Neuron (in vitro differentiated cells): ENCODE data around the gene ZNG1A.
"Not testable (repeated sequence)": the region's sequence is repeated elsewhere in the genome, so short reads cannot be mapped to it uniquely, and the experiment has no call there.

Source experiments
- H2AFZ ChIP-seq: one replicate; pipeline ENCODE4 v1.6.1; 2013; ENCODE audit warnings: low read depth, mild to moderate bottlenecking, inconsistent platforms, low read length, moderate library complexity
- H3K27me3 ChIP-seq: one replicate; pipeline ENCODE4 v1.6.1; 2013; ENCODE audit warnings: low read length; ENCODE audit not compliant: insufficient read depth
- H3K36me3 ChIP-seq: one replicate; pipeline ENCODE4 v1.6.1; 2013; ENCODE audit warnings: low read length; ENCODE audit not compliant: insufficient read depth
- H3K4me1 ChIP-seq: one replicate; pipeline ENCODE4 v1.6.1; 2013; ENCODE audit warnings: low read length; ENCODE audit not compliant: insufficient read depth
- H3K4me3 ChIP-seq: 2 replicates; pipeline ENCODE4 v1.5.1; 2013; ENCODE audit warnings: mild to moderate bottlenecking, low read length, moderate library complexity
- H3K9me3 ChIP-seq: one replicate; pipeline ENCODE4 v1.6.1; 2013; ENCODE audit warnings: low read length

The ZNG1A gene

DNA sequence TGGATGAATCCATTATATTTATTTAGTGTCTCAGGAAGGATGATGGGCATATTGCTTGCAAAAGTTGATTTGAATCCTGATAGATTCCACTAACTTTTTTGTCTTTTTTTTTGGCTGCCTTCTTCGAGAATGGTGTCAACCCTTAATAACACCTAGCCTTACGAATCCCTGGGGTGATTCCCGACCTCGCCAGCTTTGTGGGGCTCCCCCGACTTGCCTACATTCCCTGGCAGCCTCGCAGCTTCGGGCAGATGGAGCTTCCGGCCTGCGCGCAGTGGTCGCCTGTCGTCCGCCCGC, 35.4 kb upstream of the ZNG1A start:
- no peaks in the 10 kb centered on the region for H3K9me3 ChIP-seq
- no peaks in the 10 kb centered on the region for H3K4me1 ChIP-seq
- peak overlapping the region; percentile 46 for H3K4me3 ChIP-seq
- no peaks in the 10 kb centered on the region for H3K36me3 ChIP-seq
- peaks cover 63% of the 10 kb centered on the region for H3K27me3 ChIP-seq
- peak overlapping the region; percentile 87 for H2AFZ ChIP-seq

DNA sequence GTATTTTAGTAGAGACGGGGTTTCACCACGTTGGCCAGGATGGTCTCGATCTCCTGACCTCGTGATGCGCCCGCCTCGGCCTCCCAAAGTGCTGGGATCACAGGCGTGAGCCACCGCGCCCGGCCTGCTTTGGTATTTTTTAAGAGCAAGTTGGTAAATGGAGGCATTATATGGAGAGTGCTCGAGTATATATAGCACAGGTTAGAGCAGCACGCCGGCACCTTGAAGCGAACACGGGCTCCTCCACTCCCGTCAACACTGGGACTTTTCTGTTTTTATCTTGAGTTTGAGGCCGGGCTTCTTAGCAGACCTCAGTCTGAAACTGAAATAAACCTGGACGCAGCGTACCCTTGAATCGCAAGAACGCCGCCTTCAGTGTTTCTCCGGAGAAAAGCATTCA, 35.0 kb upstream of the ZNG1A start:
- H3K27me3 ChIP-seq, result peaks cover 63% of the 10 kb centered on the region
- H2AFZ ChIP-seq, H3K9me3 ChIP-seq, H3K4me3 ChIP-seq, H3K36me3 ChIP-seq, H3K4me1 ChIP-seq: not testable (repeated sequence)

DNA sequence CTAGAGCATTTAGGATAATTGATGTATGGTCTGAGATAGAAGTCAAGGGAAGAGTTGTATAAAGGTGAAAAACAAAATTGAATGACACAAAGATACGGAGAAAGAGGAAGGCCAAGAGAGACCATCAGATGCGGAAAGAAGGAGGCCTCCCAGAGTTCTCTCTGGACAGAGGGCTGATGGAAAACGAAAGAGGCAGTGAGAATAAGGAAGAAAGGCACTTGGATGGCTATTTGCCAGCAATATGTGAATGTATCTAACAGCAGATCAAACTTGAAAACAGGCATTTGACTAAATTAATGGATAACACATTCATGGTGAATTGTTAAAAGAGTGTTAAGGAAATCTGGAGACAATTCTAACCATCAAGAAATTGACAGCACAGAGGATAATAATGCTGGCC, 33.4 kb upstream of the ZNG1A start:
- Histone ChIP-seq H2AFZ (no peak overlapping the region), H3K4me3 (no peak overlapping the region), H3K9me3 (no peaks in the 10 kb centered on the region), H3K36me3 (no peaks in the 10 kb centered on the region), H3K27me3 (peaks cover 58% of the 10 kb centered on the region), H3K4me1 (no peaks in the 10 kb centered on the region)

DNA sequence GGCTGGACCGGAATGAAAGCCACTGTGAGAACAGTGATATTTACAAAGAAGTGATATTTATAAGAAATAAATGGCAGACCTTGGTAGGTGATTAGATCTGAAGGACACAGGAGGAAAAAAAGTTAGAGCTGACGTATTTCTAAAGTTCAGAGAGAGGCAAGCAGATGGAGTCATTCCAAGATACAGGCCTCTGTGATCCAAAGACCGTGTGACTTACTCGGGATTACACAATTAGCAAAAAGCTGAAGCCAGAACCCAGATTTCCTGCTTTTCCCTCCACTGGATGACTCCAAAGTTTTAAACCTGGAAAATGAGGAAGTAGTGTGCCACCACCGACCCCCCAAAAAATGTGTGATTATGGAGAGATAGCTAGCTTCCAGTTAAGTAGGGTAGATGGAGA, 32.7 kb upstream of the ZNG1A start:
- Histone ChIP-seq H2AFZ (no peak overlapping the region), H3K9me3 (no peaks in the 10 kb centered on the region), H3K27me3 (peaks cover 51% of the 10 kb centered on the region), H3K4me3 (no peak overlapping the region), H3K4me1 (no peaks in the 10 kb centered on the region), H3K36me3 (no peaks in the 10 kb centered on the region)

DNA sequence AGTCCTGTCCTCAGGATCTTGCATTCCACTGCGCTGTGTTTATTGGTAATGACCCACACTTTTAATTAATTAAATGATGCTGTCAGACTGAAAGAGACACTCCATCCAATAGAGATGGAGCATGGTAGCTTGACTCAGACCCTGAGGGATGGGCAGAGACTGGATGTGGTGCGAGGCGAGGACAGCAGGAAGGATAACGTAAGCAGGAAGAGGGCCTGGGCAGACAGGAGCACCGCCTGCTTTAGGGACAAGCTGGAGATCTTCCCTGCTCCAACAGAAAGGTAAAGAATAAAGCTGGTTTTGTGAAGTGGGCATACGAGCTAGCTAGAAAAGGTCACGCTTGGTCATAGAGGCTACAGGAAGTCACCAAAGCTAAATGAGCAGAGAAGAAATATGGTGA, 32.2 kb upstream of the ZNG1A start:
- Histone ChIP-seq H3K4me3 (no peak overlapping the region), H3K9me3 (no peaks in the 10 kb centered on the region), H3K36me3 (no peaks in the 10 kb centered on the region), H3K4me1 (no peaks in the 10 kb centered on the region), H2AFZ (no peak overlapping the region), H3K27me3 (peaks cover 46% of the 10 kb centered on the region)

DNA sequence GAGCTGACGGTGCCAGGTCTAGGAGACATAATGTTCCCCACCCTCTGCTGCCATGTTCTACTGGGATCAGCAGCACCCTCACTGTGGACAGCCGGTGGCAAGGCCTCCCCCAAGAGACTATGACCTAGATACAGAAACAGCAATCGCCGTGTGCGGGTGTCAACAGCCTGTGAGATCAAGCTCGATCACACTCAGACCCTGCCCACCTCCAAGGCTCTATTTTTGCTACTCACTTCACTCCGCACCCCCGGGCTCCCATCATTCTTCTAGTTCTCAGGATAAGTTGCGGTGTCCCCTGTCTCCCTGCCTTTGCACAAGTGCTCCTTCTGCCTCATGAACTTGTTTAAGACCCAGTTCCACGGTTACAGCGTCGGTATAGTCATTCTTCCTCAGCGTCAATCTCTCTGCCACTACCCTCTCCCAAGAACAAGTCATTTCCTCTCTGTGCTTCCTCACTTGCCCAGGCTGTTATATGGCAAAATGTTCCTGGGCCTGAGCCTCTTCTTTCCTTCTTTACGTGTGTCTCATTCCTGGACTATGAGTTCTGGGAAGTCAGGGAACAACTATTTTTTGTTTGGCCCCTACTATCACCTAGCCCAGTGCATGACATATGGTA, 30.4 kb upstream of the ZNG1A start:
- Histone ChIP-seq H3K9me3 (no peaks in the 10 kb centered on the region), H2AFZ (no peak overlapping the region), H3K4me1 (no peaks in the 10 kb centered on the region), H3K36me3 (no peaks in the 10 kb centered on the region), H3K4me3 (no peak overlapping the region), H3K27me3 (peaks cover 28% of the 10 kb centered on the region)

DNA sequence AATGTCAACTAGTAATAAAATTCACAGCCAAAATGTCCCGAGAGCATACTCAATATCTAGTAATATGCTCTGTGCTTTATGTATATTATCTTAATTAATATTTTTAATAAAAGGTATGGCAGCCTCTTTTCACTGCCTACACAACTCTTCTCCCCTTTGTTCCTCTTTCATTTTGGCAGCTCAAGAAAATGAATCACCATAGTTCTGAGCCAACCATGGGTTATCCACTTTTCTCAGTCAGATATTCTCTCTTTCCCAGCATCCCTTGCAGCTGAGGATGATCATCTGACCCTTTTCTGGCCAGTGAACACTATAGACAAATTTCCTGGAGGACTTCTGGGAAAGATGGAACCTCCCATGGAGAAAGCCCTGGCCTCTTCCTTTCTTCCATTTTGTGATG, 27.6 kb upstream of the ZNG1A start:
- no peaks in the 10 kb centered on the region for H3K9me3 ChIP-seq
- H2AFZ ChIP-seq, result no peak overlapping the region
- peaks cover 4% of the 10 kb centered on the region for H3K27me3 ChIP-seq
- no peak overlapping the region for H3K4me3 ChIP-seq
- H3K36me3 ChIP-seq, result no peaks in the 10 kb centered on the region
- no peaks in the 10 kb centered on the region for H3K4me1 ChIP-seq

DNA sequence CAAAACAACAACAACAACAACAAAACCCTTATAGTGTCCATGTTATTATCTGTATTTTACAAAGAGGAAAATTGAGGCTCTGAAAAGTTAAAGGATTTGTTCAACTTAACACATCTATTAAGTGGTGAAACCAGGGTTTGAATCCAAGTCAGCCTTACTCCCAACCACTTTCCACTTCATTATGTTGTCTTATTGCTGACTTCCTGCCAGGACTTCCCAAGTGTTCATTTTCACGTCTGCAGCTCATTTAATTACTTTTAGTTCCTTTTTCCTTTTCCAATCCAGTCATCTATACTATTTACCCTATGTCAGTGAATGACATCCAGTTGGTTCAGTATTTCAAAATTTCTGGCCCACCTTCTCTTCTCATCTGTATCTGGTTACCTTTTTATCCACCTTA, 20.7 kb upstream of the ZNG1A start:
- H3K9me3 ChIP-seq, H3K4me1 ChIP-seq, H3K4me3 ChIP-seq, H2AFZ ChIP-seq, H3K36me3 ChIP-seq, H3K27me3 ChIP-seq: not testable (repeated sequence)

DNA sequence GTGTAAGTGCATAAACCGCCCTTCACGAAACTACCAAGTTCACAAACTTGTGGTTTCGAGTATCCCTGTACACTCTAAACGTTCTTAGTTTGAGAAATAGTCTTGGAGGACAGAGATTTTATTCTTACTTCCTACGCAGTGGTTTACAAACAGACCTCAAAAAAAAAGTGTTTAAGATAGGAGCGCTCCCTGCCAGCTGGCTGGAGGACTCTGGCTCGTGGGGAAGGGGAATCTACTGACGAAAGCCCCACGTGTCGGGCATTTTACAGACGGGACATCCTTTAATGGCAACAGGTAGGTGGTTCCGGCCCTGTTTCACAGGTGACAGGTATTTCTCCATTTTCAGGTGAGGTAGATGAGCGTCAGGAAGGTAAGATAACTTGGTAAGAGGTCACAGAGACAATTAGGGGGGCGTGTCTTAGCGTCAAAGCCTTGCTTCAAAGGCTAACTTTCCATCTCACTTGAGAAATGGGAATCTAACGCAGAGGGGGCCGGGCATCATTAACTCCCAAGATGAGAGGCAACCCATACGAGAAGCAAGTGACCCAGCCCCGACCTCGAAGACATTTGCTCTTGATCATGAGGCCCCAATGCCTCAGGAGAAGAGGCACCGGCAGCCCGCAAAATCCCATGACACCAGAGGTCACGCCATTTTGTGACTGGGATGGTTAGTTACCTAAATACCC, 573 bp downstream of the ZNG1A start:
- H2AFZ ChIP-seq, H3K9me3 ChIP-seq, H3K27me3 ChIP-seq, H3K4me1 ChIP-seq, H3K36me3 ChIP-seq: not testable (repeated sequence)
- peak overlapping the region; percentile 34 for H3K4me3 ChIP-seq

DNA sequence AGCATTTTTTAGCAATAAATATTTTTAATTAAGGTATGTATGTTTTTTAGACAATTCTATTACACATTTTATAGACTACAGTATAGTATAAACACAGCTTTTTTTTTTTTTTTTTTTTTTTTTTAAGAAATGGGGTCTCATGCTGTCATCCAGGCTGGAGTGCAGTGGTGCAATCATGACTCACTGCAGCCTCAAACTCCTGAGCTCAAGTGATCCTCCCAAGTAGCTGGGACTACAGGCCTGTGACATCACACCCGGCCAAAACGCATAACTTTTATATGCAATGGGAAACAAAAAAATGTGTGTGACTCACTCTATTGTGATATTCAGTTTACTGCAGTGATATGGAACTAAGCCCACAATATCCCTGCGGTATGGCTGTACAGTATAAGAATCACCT, 9.1 kb downstream of the ZNG1A start:
- not testable (repeated sequence) for H3K4me1 ChIP-seq, H3K9me3 ChIP-seq, H3K27me3 ChIP-seq, H2AFZ ChIP-seq, H3K4me3 ChIP-seq, H3K36me3 ChIP-seq

DNA sequence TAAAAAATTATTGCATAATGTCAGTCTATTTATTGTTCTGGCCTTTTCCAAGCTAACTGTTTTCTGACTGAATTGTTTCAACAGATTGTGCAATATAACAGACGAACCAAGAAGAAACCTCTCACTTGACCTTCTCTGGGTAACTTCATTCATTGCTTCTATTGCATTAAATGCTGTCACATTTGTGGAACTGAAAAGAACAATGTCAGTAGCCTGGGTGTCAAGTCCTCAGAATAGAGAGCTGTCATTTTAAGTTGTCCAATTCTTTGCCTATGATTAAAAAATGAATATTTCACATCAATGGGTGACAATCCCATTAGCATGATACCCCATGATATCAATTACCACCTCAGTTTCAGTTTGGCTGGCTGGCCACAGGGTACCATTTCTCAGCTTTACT, 19.0 kb downstream of the ZNG1A start:
- H3K4me1 ChIP-seq, H2AFZ ChIP-seq, H3K36me3 ChIP-seq, H3K9me3 ChIP-seq, H3K27me3 ChIP-seq, H3K4me3 ChIP-seq: not testable (repeated sequence)

DNA sequence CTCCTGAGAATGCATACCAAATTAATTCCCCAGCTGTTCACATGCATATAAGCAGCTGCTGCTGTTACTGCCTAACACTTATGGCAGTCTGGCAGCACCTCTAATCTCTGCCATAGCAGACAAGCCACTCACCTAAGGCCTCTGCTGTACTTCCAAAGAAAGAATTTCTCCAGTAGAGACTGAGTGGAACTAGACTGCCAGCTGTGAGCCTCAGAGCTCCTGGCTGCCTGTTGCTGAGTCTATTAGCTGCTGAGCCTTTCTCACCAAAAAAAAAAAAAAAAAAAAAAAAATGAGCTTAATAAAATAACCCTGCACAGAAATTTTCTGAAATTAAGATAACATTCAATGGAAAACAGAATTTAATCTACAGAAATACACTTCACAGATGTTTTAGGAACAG, 27.7 kb downstream of the ZNG1A start:
- H3K4me1 ChIP-seq, H3K36me3 ChIP-seq, H3K9me3 ChIP-seq, H3K4me3 ChIP-seq, H3K27me3 ChIP-seq, H2AFZ ChIP-seq: not testable (repeated sequence)

DNA sequence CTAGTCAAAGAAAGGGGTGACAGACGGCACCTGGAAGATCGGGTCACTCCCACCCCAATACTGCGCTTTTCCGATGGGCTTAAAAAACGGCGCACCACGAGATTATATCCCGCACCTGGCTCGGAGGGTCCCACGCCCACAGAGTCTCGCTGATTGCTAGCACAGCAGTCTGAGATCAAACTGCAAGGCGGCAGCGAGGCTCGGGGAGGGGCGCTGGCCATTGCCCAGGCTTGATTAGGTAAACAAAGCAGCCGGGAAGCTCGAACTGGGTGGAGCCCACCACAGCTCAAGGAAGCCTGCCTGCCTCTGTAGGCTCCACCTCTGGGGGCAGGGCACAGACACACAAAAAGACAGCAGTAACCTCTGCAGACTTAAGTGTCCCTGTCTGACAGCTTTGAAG, 39.0 kb downstream of the ZNG1A start:
- H3K9me3 ChIP-seq, H3K27me3 ChIP-seq, H2AFZ ChIP-seq, H3K4me1 ChIP-seq, H3K36me3 ChIP-seq, H3K4me3 ChIP-seq: not testable (repeated sequence)

DNA sequence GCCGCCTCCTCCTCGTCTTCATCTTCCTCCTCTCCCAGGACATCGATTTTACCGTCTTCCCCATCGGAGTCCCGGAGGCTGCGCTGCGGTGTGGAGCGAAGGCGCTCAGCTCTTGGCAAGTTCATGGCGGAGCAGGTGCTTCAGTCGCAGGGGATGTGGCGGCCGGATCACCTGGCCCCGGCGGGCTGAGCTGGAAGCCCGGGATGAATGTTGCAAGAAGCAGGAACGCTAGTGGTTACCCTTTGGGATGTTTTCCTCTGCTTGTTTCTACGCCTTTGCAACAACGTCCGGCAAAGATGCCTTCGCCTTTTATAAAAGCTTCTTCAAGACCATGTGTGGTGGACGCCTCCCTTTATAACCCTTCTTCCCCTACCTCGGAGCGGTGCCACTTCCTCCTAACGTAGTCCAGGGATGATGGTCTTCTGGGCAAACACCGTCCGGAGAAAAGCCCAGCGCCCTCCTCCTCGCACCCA, 60.8 kb downstream of the ZNG1A start, which contains the start of gene FOXD4:
FOXD4 (minus strand) TSS at position 423 of the 473 bp plus-strand sequence; CDS start at position 125, 298 bp downstream.
- H3K27me3 ChIP-seq, result peaks cover 34% of the 10 kb centered on the region
- H3K9me3 ChIP-seq, H3K36me3 ChIP-seq, H3K4me3 ChIP-seq, H2AFZ ChIP-seq, H3K4me1 ChIP-seq: not testable (repeated sequence)
